ENCODE results near the gene MFSD11.
"Not testable (repeated sequence)": the region's sequence is repeated elsewhere in the genome, so short reads cannot be mapped to it uniquely, and the experiment has no call there.

The MFSD11 gene

DNA sequence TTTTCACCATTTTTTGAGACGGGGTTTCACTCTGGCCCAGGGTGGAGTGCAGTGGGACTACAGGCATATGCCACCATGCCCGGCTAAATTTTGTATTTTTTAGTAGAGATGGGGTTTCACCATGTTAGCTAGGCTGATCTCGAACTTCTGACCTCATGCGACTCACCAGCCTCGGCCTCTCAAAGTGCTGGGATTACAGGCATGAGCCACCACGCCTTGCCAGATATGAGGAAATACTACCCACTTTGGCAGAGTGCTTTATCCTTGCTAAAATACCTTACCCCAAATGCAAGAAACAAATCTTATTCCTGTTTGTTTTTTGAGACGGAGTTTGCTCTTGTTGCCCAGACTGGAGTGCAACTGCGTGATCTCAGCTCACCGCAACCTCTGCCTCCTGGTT, 67.4 kb downstream of the MFSD11 start:
- TF ChIP-seq, protein P1, sequence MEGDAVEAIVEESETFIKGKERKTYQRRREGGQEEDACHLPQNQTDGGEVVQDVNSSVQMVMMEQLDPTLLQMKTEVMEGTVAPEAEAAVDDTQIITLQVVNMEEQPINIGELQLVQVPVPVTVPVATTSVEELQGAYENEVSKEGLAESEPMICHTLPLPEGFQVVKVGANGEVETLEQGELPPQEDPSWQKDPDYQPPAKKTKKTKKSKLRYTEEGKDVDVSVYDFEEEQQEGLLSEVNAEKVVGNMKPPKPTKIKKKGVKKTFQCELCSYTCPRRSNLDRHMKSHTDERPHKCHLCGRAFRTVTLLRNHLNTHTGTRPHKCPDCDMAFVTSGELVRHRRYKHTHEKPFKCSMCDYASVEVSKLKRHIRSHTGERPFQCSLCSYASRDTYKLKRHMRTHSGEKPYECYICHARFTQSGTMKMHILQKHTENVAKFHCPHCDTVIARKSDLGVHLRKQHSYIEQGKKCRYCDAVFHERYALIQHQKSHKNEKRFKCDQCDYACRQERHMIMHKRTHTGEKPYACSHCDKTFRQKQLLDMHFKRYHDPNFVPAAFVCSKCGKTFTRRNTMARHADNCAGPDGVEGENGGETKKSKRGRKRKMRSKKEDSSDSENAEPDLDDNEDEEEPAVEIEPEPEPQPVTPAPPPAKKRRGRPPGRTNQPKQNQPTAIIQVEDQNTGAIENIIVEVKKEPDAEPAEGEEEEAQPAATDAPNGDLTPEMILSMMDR (IDR thresholded peaks at IDR 0.05), result no peak
- no peak overlapping the region for H3K4me3 ChIP-seq
- no peak for DNase-seq (ENCODE audit: low spot score)
- H3K27ac ChIP-seq, result no peak overlapping the region

DNA sequence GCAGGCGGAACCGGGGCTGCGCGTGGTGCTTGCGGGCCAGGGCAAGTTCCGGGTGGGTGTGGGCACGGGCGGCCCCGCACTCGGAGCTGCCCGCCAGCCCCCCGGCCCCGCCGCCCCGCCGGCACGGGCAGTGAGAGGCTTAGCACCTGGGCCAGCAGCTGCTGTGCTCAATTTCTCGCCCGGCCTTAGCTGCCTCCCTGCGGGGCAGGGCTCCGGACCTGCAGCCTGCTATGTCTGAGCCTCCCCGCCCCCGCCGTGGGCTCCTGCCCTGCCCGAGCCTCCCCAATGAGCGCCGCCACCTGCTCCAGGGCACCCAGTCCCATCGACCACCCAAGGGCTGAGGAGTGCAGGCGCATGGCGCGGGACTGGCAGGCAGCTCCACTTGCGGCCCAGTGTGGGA, 68.2 kb downstream of the MFSD11 start:
- not testable (repeated sequence) for DNase-seq (ENCODE audit: low spot score); H3K27ac ChIP-seq

DNA sequence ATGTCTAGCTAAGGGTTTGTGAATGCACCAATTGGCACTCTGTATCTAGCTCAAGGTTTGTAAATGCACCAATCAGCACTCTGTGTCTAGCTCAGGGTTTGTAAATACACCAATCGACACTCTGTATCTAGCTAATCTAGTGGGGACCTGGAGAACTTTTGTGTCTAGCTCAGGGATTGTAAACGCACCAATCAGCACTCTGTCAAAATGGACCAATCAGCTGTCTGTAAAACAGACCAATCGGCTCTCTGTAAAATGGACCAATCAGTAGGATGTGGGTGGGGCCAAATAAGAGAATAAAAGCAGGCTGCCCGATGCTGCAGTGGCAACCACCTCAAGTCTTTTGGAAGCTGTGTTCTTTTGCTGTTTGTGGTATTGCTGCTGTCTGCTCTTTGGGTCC, 68.8 kb downstream of the MFSD11 start:
- not testable (repeated sequence) for H3K4me3 ChIP-seq; H3K27ac ChIP-seq; DNase-seq (ENCODE audit: low spot score)

More for the DNA sequence above, 68.2 kb downstream of the MFSD11 start:
- H3K4me3 ChIP-seq, result not testable (repeated sequence)

DNA sequence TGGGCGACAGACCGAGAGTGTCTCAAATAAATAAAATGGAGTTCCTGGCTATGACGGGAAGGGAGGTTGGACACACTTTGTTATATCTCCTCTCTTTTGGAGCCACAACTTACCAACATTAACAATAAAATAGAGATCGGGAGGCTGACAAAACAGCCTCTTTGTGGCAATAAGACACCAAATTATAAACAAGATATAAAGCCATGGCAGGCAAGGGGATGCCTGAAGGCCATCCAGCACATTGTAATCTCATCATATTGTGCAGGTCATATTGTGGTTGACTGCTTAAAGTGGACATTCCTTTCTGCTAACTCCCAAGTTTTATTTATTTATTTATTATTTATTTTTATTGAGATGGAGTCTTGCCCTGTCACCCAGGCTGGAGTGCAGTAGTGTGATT, 70.4 kb downstream of the MFSD11 start:
- Histone ChIP-seq H3K4me3 (no peak overlapping the region), H3K27ac (no peak overlapping the region)
- no peak for DNase-seq (ENCODE audit: low spot score)
- TF ChIP-seq, protein P1 (IDR thresholded peaks at IDR 0.05), result no peak

DNA sequence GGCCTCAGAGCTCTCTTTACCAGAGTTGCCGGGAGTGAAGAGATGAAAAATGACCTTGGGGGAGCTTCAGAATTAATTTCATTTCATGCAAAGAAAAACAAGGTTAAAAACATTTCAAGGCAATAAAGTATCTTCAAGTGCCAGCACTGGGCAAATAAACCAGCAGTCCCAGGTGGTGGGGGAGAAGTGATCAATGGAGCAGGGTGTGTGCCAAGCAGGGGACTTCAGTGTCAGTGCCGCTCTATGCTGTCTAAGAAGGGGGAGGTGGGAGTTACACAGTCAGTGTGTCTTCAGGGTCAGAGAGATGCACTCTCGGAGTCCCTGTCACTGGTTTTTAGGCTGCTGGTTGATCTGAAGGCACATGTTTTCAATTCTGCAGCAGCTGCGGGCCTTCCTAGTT, 73.0 kb downstream of the MFSD11 start:
- TF ChIP-seq, protein P1 (IDR thresholded peaks at IDR 0.05), result no peak
- H3K4me3 ChIP-seq, result no peak overlapping the region
- DNase-seq (ENCODE audit: low spot score), result no peak

DNA sequence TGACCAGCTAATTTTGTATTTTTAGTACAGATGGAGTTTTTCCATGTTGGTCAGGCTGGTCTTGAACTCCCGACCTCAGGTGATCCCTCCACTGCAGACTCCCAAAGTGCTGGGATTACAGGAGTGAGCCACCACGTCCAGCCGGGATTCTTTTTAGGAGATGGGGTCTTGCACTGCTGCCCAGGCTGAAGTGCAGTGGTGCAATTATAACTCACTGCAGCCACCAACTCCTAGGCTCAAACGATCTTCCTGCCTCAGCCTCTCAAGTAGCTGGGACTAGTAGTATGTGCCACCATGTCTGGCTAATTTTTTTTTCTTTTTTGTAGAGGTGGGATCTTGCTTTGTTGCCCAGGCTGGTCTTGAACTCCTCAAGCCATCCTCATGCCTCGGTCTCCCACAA, 73.9 kb downstream of the MFSD11 start:
- TF ChIP-seq, protein P1 (IDR thresholded peaks at IDR 0.05), result no peak
- DNase-seq (ENCODE audit: low spot score), result no peak
- Histone ChIP-seq H3K27ac (no peak overlapping the region), H3K4me3 (no peak overlapping the region)

More for the DNA sequence above, 73.0 kb downstream of the MFSD11 start:
- no peak overlapping the region for H3K27ac ChIP-seq

DNA sequence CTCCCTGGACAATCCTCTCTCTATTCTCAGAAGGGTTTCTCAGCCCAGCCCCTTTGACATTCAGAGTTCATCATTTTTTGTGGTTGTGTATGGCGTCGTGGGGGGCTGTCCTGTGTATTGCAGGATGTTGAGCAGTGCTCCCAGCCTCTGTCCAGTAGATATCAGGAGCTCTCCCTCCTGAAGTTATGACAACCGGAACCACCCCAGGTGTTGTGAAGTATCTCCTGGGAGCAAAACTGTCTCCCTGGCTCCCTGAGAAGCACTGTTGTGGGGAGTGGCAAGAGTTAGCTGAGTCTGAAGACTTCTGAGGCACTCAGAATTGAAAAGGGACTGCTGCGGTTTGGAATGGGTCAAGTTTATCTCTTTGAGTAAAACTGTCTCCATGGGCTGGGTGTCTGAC, 74.3 kb downstream of the MFSD11 start:
- TF ChIP-seq, protein P1 (IDR thresholded peaks at IDR 0.05), result no peak

DNA sequence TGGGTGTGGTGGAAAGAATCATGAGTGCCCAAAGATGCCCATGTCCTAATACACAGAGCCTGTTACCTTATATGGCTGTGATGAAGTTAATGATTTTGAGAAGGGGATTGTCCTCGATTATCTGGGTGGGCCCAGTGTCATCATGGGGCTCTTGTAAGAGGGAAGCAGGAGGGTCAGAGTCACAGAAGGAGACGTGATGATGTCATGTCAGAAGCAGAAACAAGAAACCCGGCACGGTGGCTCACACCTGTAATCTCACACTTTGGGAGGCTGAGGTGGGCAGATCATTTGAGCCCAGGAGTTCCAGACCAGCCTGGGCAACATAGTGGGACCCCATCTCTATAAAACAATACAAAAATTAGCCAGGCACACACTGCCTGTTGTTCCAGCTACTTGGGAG, 75.0 kb downstream of the MFSD11 start:
- TF ChIP-seq, protein P1 (IDR thresholded peaks at IDR 0.05), result no peak
- H3K4me3 ChIP-seq, result no peak overlapping the region
- no peak for DNase-seq (ENCODE audit: low spot score)
- no peak overlapping the region for H3K27ac ChIP-seq

More for the DNA sequence above, 74.3 kb downstream of the MFSD11 start:
- Histone ChIP-seq H3K4me3 (no peak overlapping the region), H3K27ac (no peak overlapping the region)
- no peak for DNase-seq (ENCODE audit: low spot score)

DNA sequence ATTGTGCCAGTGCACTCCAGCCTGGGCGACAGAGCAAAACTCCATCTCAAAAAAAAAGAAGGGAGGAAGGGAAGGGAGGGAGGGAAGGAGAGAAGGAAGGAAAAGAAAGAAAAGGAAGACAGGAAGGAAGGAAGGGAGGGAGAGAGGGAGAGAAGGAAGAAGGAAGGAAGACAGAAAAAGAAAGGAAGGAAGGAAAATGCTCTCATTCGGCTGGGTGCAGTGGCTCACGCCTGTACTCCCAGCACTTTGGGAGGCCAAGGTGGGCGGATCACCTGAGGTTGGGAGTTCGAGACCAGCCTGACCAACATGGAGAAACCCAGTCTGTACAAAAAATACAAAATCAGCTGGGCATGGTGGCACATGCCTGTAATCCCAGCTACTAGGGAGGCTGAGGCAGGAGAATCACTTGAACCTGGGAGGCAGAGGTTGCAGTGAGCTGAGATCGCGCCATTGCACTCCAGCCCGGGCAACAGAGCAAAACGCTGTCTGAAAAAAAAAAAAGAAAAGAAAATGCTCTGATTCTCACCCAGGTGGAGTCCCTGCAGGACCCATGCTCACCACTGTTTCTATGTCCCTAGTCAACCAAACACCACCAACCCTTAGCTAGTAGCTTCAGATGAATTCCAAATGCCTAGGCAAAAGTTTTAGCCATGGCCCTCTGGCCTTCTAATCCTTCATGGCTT, 78.1 kb downstream of the MFSD11 start:
- not testable (repeated sequence) for H3K4me3 ChIP-seq; H3K27ac ChIP-seq; DNase-seq (ENCODE audit: low spot score)

All from coronary artery (tissue), 2 donors.